Activated naive CD8-positive, alpha-beta T cell treated with anti-CD3 and anti-CD28 coated beads, Interleukin-2, amount 50 U/mL, for 24 hours (primary cell): Measurements from ENCODE around the gene ADAMTS15.
"Not testable (repeated sequence)": the region's sequence is repeated elsewhere in the genome, so short reads cannot be mapped to it uniquely, and the experiment has no call there.

Experiments
- ATAC-seq: fragments of 150-1000 bp; cut with Tn5 transposase; one replicate; pipeline ENCODE4 v1.10.0; 2021
- DNase-seq: peaks from one replicate; pipeline ENCODE4 v3.0.0; 2021
- H3K27ac Mint-ChIP-seq: one replicate; pipeline ENCODE4 v1.8.0; 2021; ENCODE audit warnings: mild to moderate bottlenecking, mixed read lengths
- H3K27me3 Mint-ChIP-seq: one replicate; pipeline ENCODE4 v1.8.0; 2021; ENCODE audit warnings: mixed read lengths
- H3K36me3 Mint-ChIP-seq: one replicate; pipeline ENCODE4 v1.8.0; 2021; ENCODE audit warnings: low read depth, mixed read lengths
- H3K4me1 Mint-ChIP-seq: one replicate; pipeline ENCODE4 v1.8.0; 2021; ENCODE audit warnings: mixed read lengths
- H3K4me3 Mint-ChIP-seq: one replicate; pipeline ENCODE4 v1.8.0; 2021; ENCODE audit warnings: mild to moderate bottlenecking, moderate library complexity, mixed read lengths
- H3K9me3 Mint-ChIP-seq: one replicate; pipeline ENCODE4 v1.8.0; 2021; ENCODE audit warnings: mixed read lengths

Gene ADAMTS15

GRCh38 chr11:130438401-130439159 is 9.9 kb upstream of the ADAMTS15 start:
- not testable (repeated sequence) for ATAC-seq, H3K4me3 Mint-ChIP-seq, H3K4me1 Mint-ChIP-seq, H3K27me3 Mint-ChIP-seq, H3K36me3 Mint-ChIP-seq, H3K9me3 Mint-ChIP-seq, DNase-seq
- H3K27ac Mint-ChIP-seq = peak overlapping the region; percentile 14

GRCh38 chr11:130439160-130439519 is 9.3 kb upstream of the ADAMTS15 start:
- H3K4me3 Mint-ChIP-seq = no peak overlapping the region
- DNase-seq = peak; percentile 35

GRCh38 chr11:130439876-130440275 is 8.6 kb upstream of the ADAMTS15 start:
- ATAC-seq = no peak
- no peak for DNase-seq
- Mint-ChIP-seq H3K27ac (no peak overlapping the region), H3K36me3 (no peaks in the 10 kb centered on the region), H3K4me1 (peaks cover 9% of the 10 kb centered on the region), H3K9me3 (no peaks in the 10 kb centered on the region), H3K27me3 (peaks cover 6% of the 10 kb centered on the region), H3K4me3 (no peak overlapping the region)

More at GRCh38 chr11:130439160-130439519, 9.3 kb upstream of the ADAMTS15 start:
- Mint-ChIP-seq H3K27me3 (peaks cover 6% of the 10 kb centered on the region), H3K36me3 (no peaks in the 10 kb centered on the region), H3K4me1 (peaks cover 9% of the 10 kb centered on the region), H3K9me3 (no peaks in the 10 kb centered on the region), H3K27ac (peak overlapping the region; percentile 14)
- ATAC-seq = peak; percentile 52

- no peak for DNase-seq
These were observed 6.7 kb upstream of the ADAMTS15 start for GRCh38 chr11:130441719-130442118.

GRCh38 chr11:130442737-130443136 is 5.7 kb upstream of the ADAMTS15 start:
- Mint-ChIP-seq H3K27ac (no peak overlapping the region), H3K4me3 (no peak overlapping the region), H3K27me3 (peaks cover 14% of the 10 kb centered on the region), H3K9me3 (no peaks in the 10 kb centered on the region), H3K36me3 (no peaks in the 10 kb centered on the region), H3K4me1 (peaks cover 9% of the 10 kb centered on the region)
- ATAC-seq (no peak), DNase-seq (no peak)

More at GRCh38 chr11:130441719-130442118, 6.7 kb upstream of the ADAMTS15 start:
- Mint-ChIP-seq H3K27me3 (peaks cover 10% of the 10 kb centered on the region), H3K4me1 (peaks cover 9% of the 10 kb centered on the region), H3K9me3 (no peaks in the 10 kb centered on the region), H3K36me3 (no peaks in the 10 kb centered on the region), H3K27ac (no peak overlapping the region), H3K4me3 (no peak overlapping the region)
- ATAC-seq = no peak

- Mint-ChIP-seq H3K4me3 (no peak overlapping the region), H3K27ac (no peak overlapping the region), H3K27me3 (peaks cover 31% of the 10 kb centered on the region), H3K4me1 (peaks cover 7% of the 10 kb centered on the region), H3K36me3 (no peaks in the 10 kb centered on the region), H3K9me3 (no peaks in the 10 kb centered on the region)
- no peak for DNase-seq
- ATAC-seq = no peak
These were observed 2.7 kb upstream of the ADAMTS15 start for GRCh38 chr11:130445788-130446187.

GRCh38 chr11:130448039-130448415 is 418 bp upstream of the ADAMTS15 start:
- ATAC-seq (no peak), DNase-seq (no peak)
- no peaks in the 10 kb centered on the region for H3K36me3 Mint-ChIP-seq
- peak overlapping the region; percentile 49 for H3K4me3 Mint-ChIP-seq
- no peaks in the 10 kb centered on the region for H3K9me3 Mint-ChIP-seq
- H3K27ac Mint-ChIP-seq = no peak overlapping the region
- H3K4me1 Mint-ChIP-seq = peaks cover 7% of the 10 kb centered on the region
- peaks cover 41% of the 10 kb centered on the region for H3K27me3 Mint-ChIP-seq

- no peak overlapping the region for H3K27ac Mint-ChIP-seq
These were observed 1.0 kb downstream of the ADAMTS15 start for GRCh38 chr11:130449310-130449990.

GRCh38 chr11:130449996-130450769 is 1.7 kb downstream of the ADAMTS15 start:
- H3K27ac Mint-ChIP-seq = no peak overlapping the region
- H3K36me3 Mint-ChIP-seq = no peaks in the 10 kb centered on the region
- no peak overlapping the region for H3K4me3 Mint-ChIP-seq
- ATAC-seq (no peak), DNase-seq (no peak)
- peaks cover 49% of the 10 kb centered on the region for H3K27me3 Mint-ChIP-seq
- H3K4me1 Mint-ChIP-seq = peaks cover 7% of the 10 kb centered on the region
- H3K9me3 Mint-ChIP-seq = no peaks in the 10 kb centered on the region

More at GRCh38 chr11:130449310-130449990, 1.0 kb downstream of the ADAMTS15 start:
- H3K36me3 Mint-ChIP-seq = no peaks in the 10 kb centered on the region
- H3K27me3 Mint-ChIP-seq = peaks cover 44% of the 10 kb centered on the region
- peaks cover 7% of the 10 kb centered on the region for H3K4me1 Mint-ChIP-seq
- DNase-seq = no peak
- no peak for ATAC-seq
- H3K4me3 Mint-ChIP-seq = peak overlapping the region; percentile 11
- no peaks in the 10 kb centered on the region for H3K9me3 Mint-ChIP-seq

- ATAC-seq (no peak), DNase-seq (no peak)
- H3K4me1 Mint-ChIP-seq = peaks cover 7% of the 10 kb centered on the region
- H3K27ac Mint-ChIP-seq = no peak overlapping the region
- H3K9me3 Mint-ChIP-seq = no peaks in the 10 kb centered on the region
- H3K27me3 Mint-ChIP-seq = peaks cover 46% of the 10 kb centered on the region
- H3K36me3 Mint-ChIP-seq = no peaks in the 10 kb centered on the region
- no peak overlapping the region for H3K4me3 Mint-ChIP-seq
These were observed 3.0 kb downstream of the ADAMTS15 start for GRCh38 chr11:130451231-130452019.

- H3K36me3 Mint-ChIP-seq = no peaks in the 10 kb centered on the region
- DNase-seq (no peak), ATAC-seq (no peak)
- no peak overlapping the region for H3K4me3 Mint-ChIP-seq
- no peaks in the 10 kb centered on the region for H3K9me3 Mint-ChIP-seq
- no peak overlapping the region for H3K27ac Mint-ChIP-seq
- H3K4me1 Mint-ChIP-seq = peaks cover 7% of the 10 kb centered on the region
- H3K27me3 Mint-ChIP-seq = peaks cover 45% of the 10 kb centered on the region
These were observed 3.7 kb downstream of the ADAMTS15 start for GRCh38 chr11:130452176-130452575.

GRCh38 chr11:130452940-130453339 is 4.5 kb downstream of the ADAMTS15 start:
- Mint-ChIP-seq H3K9me3 (no peaks in the 10 kb centered on the region), H3K27me3 (peaks cover 40% of the 10 kb centered on the region), H3K27ac (no peak overlapping the region), H3K36me3 (no peaks in the 10 kb centered on the region), H3K4me3 (no peak overlapping the region), H3K4me1 (peaks cover 7% of the 10 kb centered on the region)
- DNase-seq (no peak), ATAC-seq (no peak)

- Mint-ChIP-seq H3K9me3 (no peaks in the 10 kb centered on the region), H3K4me1 (no peaks in the 10 kb centered on the region), H3K4me3 (no peak overlapping the region), H3K27ac (no peak overlapping the region), H3K36me3 (no peaks in the 10 kb centered on the region), H3K27me3 (peaks cover 31% of the 10 kb centered on the region)
- no peak for DNase-seq
- ATAC-seq = no peak
These were observed 6.2 kb downstream of the ADAMTS15 start for GRCh38 chr11:130454491-130455252.
